Cardiac fibroblast (primary cell): ENCODE measurements around the gene MXD3.

Experiments
- DNase-seq, 2 donors: peaks; one replicate each; pipeline versions ENCODE4 v3.0.0 to v3.0.0-alpha.2; 2010; ENCODE audit warnings: low read depth in 2 of 2
- H3K4me3 ChIP-seq, 2 donors: replicated peaks in 1 of 2; 1 replicate in 1 of 2; 2 replicates in 1 of 2; pipeline ENCODE4 v1.5.1; 2011; ENCODE audit warnings: low read depth in 2 of 2, low read length in 2 of 2, mild to moderate bottlenecking in 2 of 2, moderate library complexity in 1 of 2
- CTCF ChIP-seq: IDR thresholded peaks from one replicate; pipeline ENCODE4 v1.5.1; 2011; ENCODE audit warnings: low read depth, mild to moderate bottlenecking, low read length, inconsistent platforms

MXD3 gene

DNA sequence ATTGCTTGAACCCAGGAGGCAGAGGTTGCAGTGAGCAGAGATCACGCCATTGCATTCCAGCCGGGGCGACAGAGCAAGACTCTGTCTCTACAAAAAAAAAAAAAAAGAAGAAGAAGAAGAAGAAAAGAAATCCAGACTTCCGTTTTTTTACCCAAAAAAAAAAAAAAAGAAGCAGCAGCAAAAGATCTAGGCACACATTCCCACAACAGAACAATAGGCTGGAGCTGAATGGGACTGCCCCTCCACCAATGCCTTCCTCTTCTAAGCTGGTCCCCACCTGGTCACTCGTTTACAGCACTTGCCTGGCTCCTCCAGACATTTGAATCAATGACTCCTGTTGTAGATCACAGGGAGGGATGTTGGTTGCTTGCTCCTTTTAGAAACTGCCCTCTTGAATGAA is 41.4 kb upstream of the MXD3 start:
- TF ChIP-seq CTCF, result no peak
- no peak for DNase-seq

DNA sequence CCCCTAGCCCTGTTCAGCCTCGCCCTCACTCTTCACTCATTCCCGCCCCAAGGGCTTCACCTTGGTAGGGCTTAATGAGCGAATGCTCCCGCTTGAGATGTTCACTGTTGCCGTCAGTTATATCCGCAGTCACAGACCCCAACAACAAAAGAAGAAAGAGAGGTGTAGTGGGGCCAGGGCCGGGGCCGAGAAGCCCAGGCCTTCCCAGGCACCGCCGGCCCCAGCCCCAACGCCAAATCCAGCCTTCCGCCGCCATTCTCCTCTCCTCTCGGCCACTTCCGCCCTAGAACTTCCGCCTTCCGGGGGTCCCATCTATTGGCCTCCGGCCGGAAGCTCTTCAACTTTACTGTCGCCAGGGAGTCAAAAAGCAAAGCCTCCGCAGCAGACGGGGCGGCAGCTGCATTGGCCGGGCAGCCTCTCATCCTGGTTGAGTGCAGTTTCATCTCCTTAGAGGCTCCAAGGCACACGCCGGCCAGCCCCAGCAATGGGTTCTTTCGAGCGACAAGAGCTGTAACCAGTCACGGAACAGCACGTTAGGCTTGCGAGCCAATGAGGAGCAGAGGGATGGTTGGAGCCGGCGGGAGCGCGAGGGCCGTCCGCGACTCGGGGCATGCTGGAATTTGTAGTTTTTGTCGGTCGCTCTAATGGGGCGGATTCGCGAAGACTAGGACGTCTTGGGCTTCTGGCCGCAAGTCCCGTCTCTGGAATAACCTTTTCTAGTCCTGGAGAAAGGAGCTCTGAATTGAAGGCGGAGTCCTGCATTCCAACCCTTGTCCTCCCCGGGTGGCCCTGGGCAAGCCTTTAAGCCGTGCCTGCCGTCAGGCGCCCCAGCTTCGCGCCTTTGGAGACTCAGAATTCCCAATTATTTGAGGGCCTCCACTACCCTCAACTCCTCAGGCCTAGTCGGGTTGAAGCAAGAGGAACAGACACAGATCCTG is 40.0 kb upstream of the MXD3 start, which contains the start of gene LMAN2:
TSS of gene LMAN2 (minus strand) at position 277 of the 938 bp plus-strand sequence. CDS start at position 256, 21 bp downstream.
- DNase-seq, result peak; percentile 97 to 98
- H3K4me3 ChIP-seq, result peak within 1 kb of the TSS; percentile 73 to 100
- no peak for TF ChIP-seq CTCF

More for the DNA sequence above, 41.4 kb upstream of the MXD3 start:
- H3K4me3 ChIP-seq, result no peak overlapping the region

DNA sequence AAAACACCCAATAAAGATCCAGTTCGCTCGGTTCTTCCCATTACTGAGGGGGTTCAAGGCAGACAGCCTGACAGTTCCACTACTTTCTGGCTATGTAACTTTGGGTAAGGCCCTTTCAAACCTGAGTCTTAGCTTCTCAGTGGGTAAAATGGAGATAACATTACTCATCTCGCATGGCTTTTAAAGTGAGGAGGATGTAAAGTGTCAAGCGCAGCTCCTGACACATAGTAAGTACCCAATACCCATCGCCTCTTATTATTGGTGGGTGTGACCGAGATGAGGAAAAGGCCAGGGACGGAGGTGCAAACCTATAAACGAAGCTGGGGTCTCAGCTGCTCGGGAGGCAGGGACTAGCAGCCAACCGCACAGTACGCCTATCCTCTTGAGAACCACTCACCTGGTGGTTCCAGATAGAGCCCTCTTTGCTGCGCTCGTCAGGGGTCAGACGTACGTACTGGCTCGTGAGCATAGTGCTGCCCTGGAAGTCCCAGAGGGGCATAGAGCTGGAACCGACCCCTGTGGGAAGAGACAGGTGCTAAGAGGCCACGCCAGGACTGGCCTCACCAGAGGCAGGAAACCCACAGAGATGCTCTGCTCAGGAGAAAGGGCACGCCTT is 39.2 kb upstream of the MXD3 start:
- peak overlapping the region; percentile 73 to 100 for H3K4me3 ChIP-seq
- TF ChIP-seq CTCF, result no peak
- no peak for DNase-seq

- no peak for DNase-seq
- peak overlapping the region in 1 of 2 donors; percentile 100 for H3K4me3 ChIP-seq
- no peak for TF ChIP-seq CTCF
These were observed 38.1 kb upstream of the MXD3 start for GRCh38 chr5:177349762-177350161.

GRCh38 chr5:177349362-177349647 is 37.6 kb upstream of the MXD3 start:
- no peak for TF ChIP-seq CTCF
- H3K4me3 ChIP-seq, result no peak overlapping the region
- no peak for DNase-seq

GRCh38 chr5:177347699-177348098 is 36.0 kb upstream of the MXD3 start:
- no peak overlapping the region for H3K4me3 ChIP-seq
- DNase-seq, result no peak
- no peak for TF ChIP-seq CTCF
